ENCODE results near the gene VCY1B.
"Not testable (repeated sequence)": the region's sequence is repeated elsewhere in the genome, so short reads cannot be mapped to it uniquely, and the experiment has no call there.

DNA sequence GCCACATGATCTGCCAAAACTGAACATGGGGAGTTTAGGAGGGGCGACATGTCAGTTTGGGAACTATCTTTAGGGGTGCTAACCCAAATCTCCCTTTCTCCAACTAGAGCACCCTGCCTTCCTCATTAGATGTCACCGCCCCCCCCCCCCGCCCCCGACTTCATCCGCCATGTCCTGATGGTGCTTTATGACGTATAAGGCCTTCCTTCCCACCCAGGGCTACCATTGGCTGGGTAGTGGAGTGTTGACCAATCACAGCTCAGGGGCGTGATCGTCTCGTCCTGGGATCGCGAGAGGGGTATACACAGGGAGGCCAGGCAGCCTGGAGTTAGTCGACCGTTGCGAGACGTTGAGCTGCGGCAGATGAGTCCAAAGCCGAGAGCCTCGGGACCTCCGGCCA, at the start of gene VCY1B:
- TF ChIP-seq, protein P1, sequence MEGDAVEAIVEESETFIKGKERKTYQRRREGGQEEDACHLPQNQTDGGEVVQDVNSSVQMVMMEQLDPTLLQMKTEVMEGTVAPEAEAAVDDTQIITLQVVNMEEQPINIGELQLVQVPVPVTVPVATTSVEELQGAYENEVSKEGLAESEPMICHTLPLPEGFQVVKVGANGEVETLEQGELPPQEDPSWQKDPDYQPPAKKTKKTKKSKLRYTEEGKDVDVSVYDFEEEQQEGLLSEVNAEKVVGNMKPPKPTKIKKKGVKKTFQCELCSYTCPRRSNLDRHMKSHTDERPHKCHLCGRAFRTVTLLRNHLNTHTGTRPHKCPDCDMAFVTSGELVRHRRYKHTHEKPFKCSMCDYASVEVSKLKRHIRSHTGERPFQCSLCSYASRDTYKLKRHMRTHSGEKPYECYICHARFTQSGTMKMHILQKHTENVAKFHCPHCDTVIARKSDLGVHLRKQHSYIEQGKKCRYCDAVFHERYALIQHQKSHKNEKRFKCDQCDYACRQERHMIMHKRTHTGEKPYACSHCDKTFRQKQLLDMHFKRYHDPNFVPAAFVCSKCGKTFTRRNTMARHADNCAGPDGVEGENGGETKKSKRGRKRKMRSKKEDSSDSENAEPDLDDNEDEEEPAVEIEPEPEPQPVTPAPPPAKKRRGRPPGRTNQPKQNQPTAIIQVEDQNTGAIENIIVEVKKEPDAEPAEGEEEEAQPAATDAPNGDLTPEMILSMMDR (conservative IDR thresholded peaks at IDR 0.05; ENCODE audit: low read length): not testable (repeated sequence)
- TF ChIP-seq EZH2phosphoT487 (IDR thresholded peaks at IDR 0.05; ENCODE audit: borderline replicate concordance): not testable (repeated sequence)

Data from Loucy (cell line).